Measurements from ENCODE around the gene USP2.

The USP2 gene

DNA sequence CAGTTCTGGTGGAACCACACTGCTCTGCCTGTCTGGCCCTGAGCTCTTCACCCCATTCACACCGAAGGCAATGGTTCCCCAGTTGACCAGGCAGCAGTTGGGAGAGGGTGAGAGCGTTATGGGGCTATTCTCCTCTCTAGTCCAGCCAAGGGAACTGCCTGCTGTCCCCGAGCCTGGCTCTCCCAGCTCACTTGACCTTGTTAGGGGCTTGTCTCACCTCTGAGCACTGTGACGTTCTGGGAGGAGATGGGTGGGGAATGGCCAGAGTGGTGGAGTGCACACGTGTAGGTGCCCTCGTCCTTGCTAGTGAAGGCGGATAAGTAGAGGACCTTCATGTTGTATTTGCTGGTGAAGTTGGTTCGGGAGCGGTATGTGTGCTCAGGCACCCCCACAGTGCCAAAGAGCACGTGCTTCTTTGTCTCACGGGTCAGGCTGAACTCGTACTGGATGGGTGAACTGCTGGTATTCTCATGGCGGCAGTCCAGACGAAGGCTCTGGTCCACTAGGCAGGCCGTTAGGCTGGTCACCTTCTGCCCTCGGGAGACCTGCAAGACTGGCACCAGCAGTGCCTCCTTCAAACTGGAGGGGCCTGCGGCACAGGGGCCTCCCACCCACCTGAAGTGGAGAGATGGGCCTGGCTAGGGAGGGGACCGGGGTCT is 38.5 kb upstream of the USP2 start:
- H3K4me1 ChIP-seq (ENCODE audit: insufficient read depth, low read length), result peaks cover 21% of the 10 kb centered on the region
- H3K27ac ChIP-seq (ENCODE audit: low read depth, low read length), result no peak overlapping the region
- H3K36me3 ChIP-seq (ENCODE audit: insufficient read depth, low read length), result no peaks in the 10 kb centered on the region
- H3K27me3 ChIP-seq (ENCODE audit: control insufficient read depth in 1 of 2, insufficient read depth in 2 of 2, low read length in 2 of 2), result peaks cover 8 to 31% of the 10 kb centered on the region in 2 donors
- H3K4me3 ChIP-seq (ENCODE audit: low read depth in 1 of 2, low read length in 2 of 2), result no peak overlapping the region
- H3K9ac ChIP-seq (ENCODE audit: low read length), result no peak overlapping the region
- H3K9me3 ChIP-seq (ENCODE audit: low read length), result no peaks in the 10 kb centered on the region

DNA sequence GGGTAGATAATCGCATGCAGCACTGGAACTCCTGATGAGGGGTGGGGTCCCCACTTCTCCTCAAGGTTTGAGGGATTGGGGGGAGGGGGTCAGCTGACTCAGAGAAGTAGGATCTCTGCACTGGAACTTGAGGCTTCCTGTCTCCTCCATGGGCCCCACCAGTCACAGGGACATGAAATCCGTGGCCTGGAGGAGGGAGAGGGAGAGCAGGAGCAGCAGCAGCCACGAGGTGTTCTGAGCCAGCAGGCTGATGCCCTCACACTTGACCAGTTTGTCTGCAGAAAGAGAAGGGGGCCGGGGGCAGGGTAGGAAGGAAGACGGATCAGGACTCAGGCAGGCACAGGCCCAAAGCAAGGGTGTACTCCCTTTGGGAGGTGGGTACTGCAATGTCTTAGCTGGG is 37.8 kb upstream of the USP2 start:
- Histone ChIP-seq H3K4me3 (ENCODE audit: low read depth in 1 of 2, low read length in 2 of 2) (no peak overlapping the region), H3K36me3 (ENCODE audit: insufficient read depth, low read length) (no peaks in the 10 kb centered on the region), H3K9me3 (ENCODE audit: low read length) (no peaks in the 10 kb centered on the region), H3K27me3 (ENCODE audit: control insufficient read depth in 1 of 2, insufficient read depth in 2 of 2, low read length in 2 of 2) (peaks cover 8 to 31% of the 10 kb centered on the region in 2 donors), H3K9ac (ENCODE audit: low read length) (no peak overlapping the region), H3K27ac (ENCODE audit: low read depth, low read length) (no peak overlapping the region), H3K4me1 (ENCODE audit: insufficient read depth, low read length) (peaks cover 14% of the 10 kb centered on the region)

DNA sequence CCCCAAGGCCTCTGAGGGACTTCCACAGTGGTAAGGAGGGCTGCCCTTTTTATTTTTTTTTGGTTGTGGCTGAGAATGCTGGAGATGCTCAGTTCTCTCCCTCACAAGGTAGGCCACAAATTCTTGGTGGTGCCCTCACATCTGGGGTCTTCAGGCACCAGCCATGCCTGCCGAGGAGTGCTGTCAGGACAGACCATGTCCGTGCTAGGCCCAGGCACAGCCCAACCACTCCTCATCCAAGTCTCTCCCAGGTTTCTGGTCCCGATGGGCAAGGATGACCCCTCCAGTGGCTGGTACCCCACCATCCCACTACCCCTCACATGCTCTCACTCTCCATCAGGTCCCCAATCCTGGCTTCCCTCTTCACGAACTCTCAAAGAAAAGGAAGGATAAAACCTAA is 37.3 kb upstream of the USP2 start:
- H3K9ac ChIP-seq (ENCODE audit: low read length), result no peak overlapping the region
- peaks cover 12% of the 10 kb centered on the region for H3K4me1 ChIP-seq (ENCODE audit: insufficient read depth, low read length)
- no peaks in the 10 kb centered on the region for H3K9me3 ChIP-seq (ENCODE audit: low read length)
- no peak overlapping the region for H3K4me3 ChIP-seq (ENCODE audit: low read depth in 1 of 2, low read length in 2 of 2)
- peaks cover 8 to 30% of the 10 kb centered on the region in 2 donors for H3K27me3 ChIP-seq (ENCODE audit: control insufficient read depth in 1 of 2, insufficient read depth in 2 of 2, low read length in 2 of 2)
- H3K27ac ChIP-seq (ENCODE audit: low read depth, low read length), result no peak overlapping the region
- no peaks in the 10 kb centered on the region for H3K36me3 ChIP-seq (ENCODE audit: insufficient read depth, low read length)

DNA sequence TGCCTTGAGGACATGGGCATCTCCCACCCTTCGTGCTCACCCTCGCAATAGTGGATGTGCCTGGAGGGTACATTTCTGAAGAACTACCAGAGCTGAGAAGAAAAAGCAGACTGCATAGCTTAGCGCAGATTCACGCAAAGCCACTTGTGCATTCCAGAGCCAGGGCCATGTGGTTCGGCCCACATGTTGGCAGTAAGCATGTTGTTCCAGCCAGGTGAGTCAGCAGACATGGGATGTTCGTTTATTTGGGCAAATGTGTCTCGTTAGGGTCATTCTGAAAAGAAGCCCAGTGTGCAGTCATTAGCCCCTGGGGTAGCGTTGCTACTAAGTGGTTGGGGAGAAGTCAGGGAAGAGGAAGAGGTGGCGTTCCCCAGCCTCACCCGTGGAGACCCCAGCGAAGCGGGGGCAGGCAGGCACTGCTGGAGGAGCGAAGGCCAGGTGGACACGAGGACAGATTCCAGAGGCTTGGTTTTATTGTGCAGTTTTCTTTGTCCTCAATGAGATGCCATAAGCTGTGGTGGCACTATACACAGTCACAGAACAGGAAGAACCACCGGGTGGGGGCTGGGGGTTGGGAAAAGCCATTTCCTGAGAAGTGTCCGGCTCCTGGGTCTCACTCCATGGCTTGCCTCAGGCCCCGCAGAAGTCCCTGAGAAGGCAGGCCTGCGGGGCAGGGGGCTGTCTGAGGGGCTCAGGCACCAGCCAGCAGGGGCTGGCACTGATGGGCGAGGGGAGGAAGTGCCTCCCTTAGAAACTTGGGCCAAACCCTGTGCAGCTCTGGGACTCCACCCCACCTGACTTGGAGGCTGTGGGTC is 36.4 kb upstream of the USP2 start:
- Histone ChIP-seq H3K27ac (ENCODE audit: low read depth, low read length) (no peak overlapping the region), H3K9me3 (ENCODE audit: low read length) (no peaks in the 10 kb centered on the region), H3K4me1 (ENCODE audit: insufficient read depth, low read length) (peaks cover 12% of the 10 kb centered on the region), H3K36me3 (ENCODE audit: insufficient read depth, low read length) (no peaks in the 10 kb centered on the region), H3K9ac (ENCODE audit: low read length) (no peak overlapping the region), H3K27me3 (ENCODE audit: control insufficient read depth in 1 of 2, insufficient read depth in 2 of 2, low read length in 2 of 2) (peaks cover 8 to 26% of the 10 kb centered on the region in 2 donors), H3K4me3 (ENCODE audit: low read depth in 1 of 2, low read length in 2 of 2) (no peak overlapping the region)

DNA sequence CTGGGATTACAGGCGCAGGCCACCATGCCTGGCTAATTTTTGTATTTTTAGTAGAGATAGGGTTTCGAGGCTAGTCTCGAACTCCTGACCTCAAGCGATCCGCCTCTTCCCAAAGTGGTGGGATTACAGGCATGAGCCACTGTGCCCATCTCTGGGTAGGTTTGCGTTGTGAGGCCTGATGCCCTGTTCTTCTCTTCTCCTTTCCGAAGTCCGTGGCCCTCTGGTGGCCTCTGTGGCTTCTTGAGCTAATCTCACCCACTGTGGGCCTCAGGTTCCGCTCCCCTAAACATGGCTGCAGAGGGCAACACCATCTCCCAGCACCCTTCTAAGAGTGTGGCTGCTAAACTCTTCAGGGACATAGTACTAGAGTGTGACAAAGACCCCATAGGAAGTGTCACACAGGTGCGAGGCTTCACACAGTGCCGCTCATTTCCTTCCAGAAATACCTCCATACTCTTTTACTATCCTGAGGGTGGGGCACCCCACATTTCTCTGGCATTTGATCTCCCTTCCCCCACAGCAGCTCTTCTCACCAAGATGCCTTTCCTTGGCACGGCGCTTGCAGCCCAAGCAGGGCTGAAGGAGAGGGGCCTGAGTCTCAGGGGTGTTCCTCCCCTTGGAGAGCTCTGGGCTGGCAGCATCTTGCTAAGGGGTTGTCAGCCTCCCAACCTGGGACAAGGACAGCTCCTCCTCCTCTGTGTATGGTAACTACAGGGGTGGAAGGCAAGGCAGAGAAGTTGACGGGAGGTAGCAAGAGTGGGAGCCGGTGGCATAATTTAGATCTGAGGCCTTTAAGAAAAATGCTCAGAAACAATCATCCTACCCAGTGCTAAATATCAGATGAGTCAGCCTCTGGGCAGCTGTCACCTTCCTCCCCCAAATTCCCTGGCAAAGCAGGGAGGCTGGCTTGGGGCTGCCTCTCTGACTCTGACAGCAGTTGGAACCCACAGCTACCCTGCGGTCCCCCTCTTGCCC is 35.4 kb upstream of the USP2 start:
- no peak overlapping the region for H3K9ac ChIP-seq (ENCODE audit: low read length)
- H3K36me3 ChIP-seq (ENCODE audit: insufficient read depth, low read length), result no peaks in the 10 kb centered on the region
- H3K4me3 ChIP-seq (ENCODE audit: low read depth in 1 of 2, low read length in 2 of 2), result no peak overlapping the region
- H3K9me3 ChIP-seq (ENCODE audit: low read length), result no peaks in the 10 kb centered on the region
- H3K4me1 ChIP-seq (ENCODE audit: insufficient read depth, low read length), result peaks cover 8% of the 10 kb centered on the region
- no peak overlapping the region for H3K27ac ChIP-seq (ENCODE audit: low read depth, low read length)
- peaks cover 8 to 15% of the 10 kb centered on the region in 2 donors for H3K27me3 ChIP-seq (ENCODE audit: control insufficient read depth in 1 of 2, insufficient read depth in 2 of 2, low read length in 2 of 2)

DNA sequence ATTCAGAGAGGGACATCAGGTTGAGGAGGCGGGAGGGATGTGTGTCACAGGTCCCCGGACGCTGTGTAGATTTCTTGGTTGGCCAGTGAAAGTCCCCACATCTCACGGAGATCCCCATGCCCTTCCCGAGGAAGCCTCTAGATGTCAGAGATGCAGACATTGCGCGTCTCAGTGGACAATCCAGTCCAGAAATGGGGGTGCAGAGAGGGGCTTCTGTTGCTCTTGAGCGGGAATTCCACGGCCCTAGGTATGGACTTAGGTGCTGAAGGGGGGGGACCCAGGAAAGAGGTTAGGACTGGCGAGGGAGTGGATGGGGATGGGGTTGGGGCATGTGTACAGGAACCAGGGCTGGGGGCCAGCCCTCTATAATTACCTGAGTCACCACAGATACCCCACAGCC is 34.5 kb upstream of the USP2 start:
- H3K9ac ChIP-seq (ENCODE audit: low read length), result no peak overlapping the region
- no peaks in the 10 kb centered on the region for H3K36me3 ChIP-seq (ENCODE audit: insufficient read depth, low read length)
- no peak overlapping the region for H3K27ac ChIP-seq (ENCODE audit: low read depth, low read length)

DNA sequence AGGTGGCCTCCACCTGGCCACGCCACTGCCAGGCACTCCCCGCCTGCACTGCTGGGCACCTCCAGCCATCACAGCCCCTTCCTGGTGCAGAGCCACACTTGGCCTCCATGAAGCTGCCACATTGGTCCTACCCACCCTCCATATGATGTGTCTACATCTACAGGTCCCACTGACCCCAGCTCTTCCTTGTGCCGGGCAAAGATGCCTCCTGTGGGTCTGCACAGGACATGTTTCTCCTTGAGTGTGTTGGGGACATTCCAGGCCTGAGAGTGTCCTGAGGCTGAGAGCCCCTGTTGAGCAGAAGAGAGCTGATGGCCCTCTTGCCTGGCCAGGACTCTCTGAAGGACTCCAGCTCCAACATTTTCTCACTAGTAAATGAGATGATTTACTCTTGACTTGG is 34.0 kb upstream of the USP2 start:
- H3K9me3 ChIP-seq (ENCODE audit: low read length), result no peaks in the 10 kb centered on the region
- no peak overlapping the region for H3K4me3 ChIP-seq (ENCODE audit: low read depth in 1 of 2, low read length in 2 of 2)
- no peak overlapping the region for H3K27ac ChIP-seq (ENCODE audit: low read depth, low read length)
- no peak overlapping the region for H3K9ac ChIP-seq (ENCODE audit: low read length)
- no peaks in the 10 kb centered on the region for H3K4me1 ChIP-seq (ENCODE audit: insufficient read depth, low read length)
- H3K27me3 ChIP-seq (ENCODE audit: control insufficient read depth in 1 of 2, insufficient read depth in 2 of 2, low read length in 2 of 2), result peaks cover 0 to 5% of the 10 kb centered on the region in 2 donors
- no peaks in the 10 kb centered on the region for H3K36me3 ChIP-seq (ENCODE audit: insufficient read depth, low read length)

More for the DNA sequence above, 34.5 kb upstream of the USP2 start:
- no peaks in the 10 kb centered on the region for H3K9me3 ChIP-seq (ENCODE audit: low read length)
- H3K27me3 ChIP-seq (ENCODE audit: control insufficient read depth in 1 of 2, insufficient read depth in 2 of 2, low read length in 2 of 2), result peaks cover 4 to 10% of the 10 kb centered on the region in 2 donors
- H3K4me3 ChIP-seq (ENCODE audit: low read depth in 1 of 2, low read length in 2 of 2), result no peak overlapping the region
- H3K4me1 ChIP-seq (ENCODE audit: insufficient read depth, low read length), result no peaks in the 10 kb centered on the region

DNA sequence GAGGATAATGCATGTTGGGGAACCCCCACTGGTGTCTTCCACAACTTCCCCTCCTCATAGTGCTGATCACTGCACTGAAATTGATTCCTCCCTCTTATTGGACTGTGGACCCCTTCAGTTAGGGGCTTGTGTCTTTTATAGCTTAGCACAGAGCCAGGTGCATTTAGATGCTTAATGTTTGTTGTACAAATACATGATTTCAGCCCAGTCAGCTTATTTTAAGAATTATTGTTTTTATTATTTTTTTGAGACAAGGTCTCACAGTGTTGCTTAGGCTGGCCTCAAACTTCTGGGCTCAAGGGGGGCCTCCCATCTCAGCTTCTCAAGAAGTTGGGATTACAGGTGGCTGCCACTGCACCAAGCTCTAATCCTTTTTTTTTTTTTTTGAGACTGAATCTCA is 33.2 kb upstream of the USP2 start:
- Histone ChIP-seq H3K4me1 (ENCODE audit: insufficient read depth, low read length) (no peaks in the 10 kb centered on the region), H3K4me3 (ENCODE audit: low read depth in 1 of 2, low read length in 2 of 2) (no peak overlapping the region), H3K36me3 (ENCODE audit: insufficient read depth, low read length) (no peaks in the 10 kb centered on the region), H3K27ac (ENCODE audit: low read depth, low read length) (no peak overlapping the region), H3K27me3 (ENCODE audit: control insufficient read depth in 1 of 2, insufficient read depth in 2 of 2, low read length in 2 of 2) (no peaks in the 10 kb centered on the region), H3K9me3 (ENCODE audit: low read length) (no peaks in the 10 kb centered on the region), H3K9ac (ENCODE audit: low read length) (no peak overlapping the region)

DNA sequence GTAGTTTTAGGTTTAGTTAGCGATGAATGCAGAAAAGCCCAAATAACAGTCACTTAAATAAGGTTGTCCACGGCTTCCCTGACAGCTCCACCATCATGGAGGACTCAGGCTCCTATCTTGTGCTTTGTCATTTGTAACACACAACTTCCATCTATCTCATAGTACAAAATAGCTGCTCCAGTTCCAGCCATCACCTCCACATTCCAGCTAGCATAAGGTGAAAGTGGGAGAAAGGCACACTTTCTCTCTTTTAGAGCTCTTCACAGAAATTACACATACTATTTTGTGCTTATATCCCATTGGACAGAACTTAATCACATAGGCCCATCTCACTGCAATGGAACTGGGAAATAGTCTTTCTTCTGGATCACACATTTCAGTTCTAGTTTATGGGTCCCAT is 32.8 kb upstream of the USP2 start:
- no peaks in the 10 kb centered on the region for H3K36me3 ChIP-seq (ENCODE audit: insufficient read depth, low read length)
- no peak overlapping the region for H3K4me3 ChIP-seq (ENCODE audit: low read depth in 1 of 2, low read length in 2 of 2)
- no peaks in the 10 kb centered on the region for H3K27me3 ChIP-seq (ENCODE audit: control insufficient read depth in 1 of 2, insufficient read depth in 2 of 2, low read length in 2 of 2)
- no peak overlapping the region for H3K27ac ChIP-seq (ENCODE audit: low read depth, low read length)
- no peak overlapping the region for H3K9ac ChIP-seq (ENCODE audit: low read length)
- H3K4me1 ChIP-seq (ENCODE audit: insufficient read depth, low read length), result no peaks in the 10 kb centered on the region
- H3K9me3 ChIP-seq (ENCODE audit: low read length), result no peaks in the 10 kb centered on the region

DNA sequence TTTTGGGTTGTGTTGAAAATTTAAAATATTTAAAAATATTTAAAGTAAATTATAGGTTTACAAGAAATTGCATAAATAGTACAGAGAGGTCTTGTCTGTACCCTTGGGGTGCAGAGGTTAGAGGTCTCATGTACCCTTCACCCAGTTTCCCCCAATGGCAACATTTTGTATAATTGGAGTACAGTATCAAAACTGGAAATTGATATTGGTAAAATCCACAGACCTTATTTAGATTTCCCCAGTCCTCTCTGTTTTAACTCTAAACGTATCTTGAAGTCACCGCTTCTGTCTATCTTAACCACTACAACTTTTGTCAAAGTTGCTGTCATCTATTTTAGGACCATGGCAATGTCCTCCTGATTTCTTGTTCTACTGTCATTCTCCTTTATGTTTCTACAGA is 30.6 kb upstream of the USP2 start:
- Histone ChIP-seq H3K36me3 (ENCODE audit: insufficient read depth, low read length) (no peaks in the 10 kb centered on the region), H3K27me3 (ENCODE audit: control insufficient read depth in 1 of 2, insufficient read depth in 2 of 2, low read length in 2 of 2) (no peaks in the 10 kb centered on the region), H3K9me3 (ENCODE audit: low read length) (no peaks in the 10 kb centered on the region), H3K27ac (ENCODE audit: low read depth, low read length) (no peak overlapping the region), H3K4me1 (ENCODE audit: insufficient read depth, low read length) (no peaks in the 10 kb centered on the region), H3K9ac (ENCODE audit: low read length) (no peak overlapping the region), H3K4me3 (ENCODE audit: low read depth in 1 of 2, low read length in 2 of 2) (no peak overlapping the region)

DNA sequence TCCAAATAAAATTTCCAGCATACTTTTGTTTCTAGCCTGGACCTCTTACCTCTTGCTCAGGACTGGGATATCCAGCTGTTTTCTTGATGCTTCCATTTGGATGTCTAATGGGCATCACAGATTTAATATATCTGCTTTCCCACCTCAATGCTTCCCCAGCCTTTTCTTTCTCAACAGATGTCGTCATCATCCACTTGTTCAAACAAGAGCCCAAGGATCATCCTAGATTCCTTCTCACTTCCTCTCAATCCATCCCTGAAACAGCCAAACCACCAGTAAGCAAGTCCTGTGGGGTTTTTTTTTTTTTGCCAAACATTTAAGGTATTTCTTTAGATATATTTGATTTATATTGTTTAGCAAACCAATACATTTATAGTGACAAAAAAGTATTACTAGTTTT is 29.0 kb upstream of the USP2 start:
- Histone ChIP-seq H3K9me3 (ENCODE audit: low read length) (no peaks in the 10 kb centered on the region), H3K9ac (ENCODE audit: low read length) (no peak overlapping the region), H3K4me3 (ENCODE audit: low read depth in 1 of 2, low read length in 2 of 2) (no peak overlapping the region), H3K36me3 (ENCODE audit: insufficient read depth, low read length) (no peaks in the 10 kb centered on the region), H3K27ac (ENCODE audit: low read depth, low read length) (no peak overlapping the region), H3K27me3 (ENCODE audit: control insufficient read depth in 1 of 2, insufficient read depth in 2 of 2, low read length in 2 of 2) (no peaks in the 10 kb centered on the region), H3K4me1 (ENCODE audit: insufficient read depth, low read length) (no peaks in the 10 kb centered on the region)
